GM23338 (cell line): Measurements from ENCODE around the gene PRPS2. TPM values are rescaled to one million over a fixed set of nuclear protein-coding genes. Genes with fewer than 3 reads are reported as not detected.

ENCODE experiments used
- ATAC-seq: fragments of 200-7000 bp; cut with Tn5 transposase; 3 replicates; pipeline ENCODE4 v1.9.1; 2020
- DNase-seq: peaks from one replicate; pipeline ENCODE4 v3.0.0-alpha.2; 2015; ENCODE audit warnings: low spot score
- H2AFZ ChIP-seq: fragments of 200-600 bp; sonication (generic); 2 replicates; pipeline ENCODE4 v1.8.0; 2016; ENCODE audit warnings: antibody characterized with exemption, mild to moderate bottlenecking, moderate library complexity
- H3F3A ChIP-seq: fragments of 200-600 bp; sonication (generic); replicated peaks from 2 replicates; pipeline ENCODE4 v1.8.0; 2017; ENCODE audit warnings: antibody characterized with exemption, mixed run types, low read depth
- H3K27ac ChIP-seq: fragments of 200-600 bp; sonication (generic); 2 replicates; pipeline ENCODE4 v1.6.1; 2016; ENCODE audit warnings: low read depth
- H3K27me3 ChIP-seq: fragments of 200-600 bp; sonication (generic); 2 replicates; pipeline ENCODE4 v1.8.0; 2016; ENCODE audit warnings: mild to moderate bottlenecking, mixed run types, moderate library complexity; ENCODE audit not compliant: insufficient read depth
- H3K36me3 ChIP-seq: fragments of 200-600 bp; sonication (generic); 2 replicates; pipeline ENCODE4 v1.8.0; 2016; ENCODE audit warnings: mild to moderate bottlenecking; ENCODE audit not compliant: insufficient read depth
- H3K4me1 ChIP-seq: fragments of 200-600 bp; sonication (generic); 2 replicates; pipeline ENCODE4 v1.8.0; 2016; ENCODE audit warnings: mild to moderate bottlenecking, moderate library complexity; ENCODE audit not compliant: insufficient read depth
- H3K4me2 ChIP-seq: fragments of 200-600 bp; sonication (generic); 2 replicates; pipeline ENCODE4 v1.7.1; 2017; ENCODE audit warnings: mixed run types
- H3K4me3 ChIP-seq: fragments of 200-600 bp; sonication (generic); 2 replicates; pipeline ENCODE4 v1.6.1; 2016; ENCODE audit warnings: mixed run types
- H3K79me2 ChIP-seq: fragments of 200-600 bp; sonication (generic); replicated peaks from 2 replicates; pipeline ENCODE4 v1.8.0; 2017; ENCODE audit warnings: mild to moderate bottlenecking; ENCODE audit not compliant: insufficient read depth
- H3K9me2 ChIP-seq: fragments of 200-600 bp; sonication (generic); 2 replicates; pipeline ENCODE4 v1.8.0; 2017; ENCODE audit not compliant: insufficient read depth
- H4K20me1 ChIP-seq: fragments of 200-600 bp; sonication (generic); replicated peaks from 2 replicates; pipeline ENCODE4 v1.8.0; 2017; ENCODE audit warnings: mild to moderate bottlenecking; ENCODE audit not compliant: insufficient read depth
- H3K27ac Mint-ChIP-seq: 2 replicates; pipeline ENCODE4 v1.8.0; 2020; ENCODE audit warnings: inconsistent platforms, mild to moderate bottlenecking, moderate library complexity, mixed read lengths
- H3K27me3 Mint-ChIP-seq: 3 replicates; pipeline ENCODE4 v1.8.0; 2022; ENCODE audit warnings: low read depth, mild to moderate bottlenecking, moderate library complexity, mixed read lengths, inconsistent platforms; ENCODE audit not compliant: insufficient read depth, poor library complexity
- H3K36me3 Mint-ChIP-seq: 3 replicates; pipeline ENCODE4 v1.8.0; 2021; ENCODE audit warnings: low read depth, mild to moderate bottlenecking, inconsistent platforms, moderate library complexity, mixed read lengths
- H3K4me1 Mint-ChIP-seq: 3 replicates; pipeline ENCODE4 v1.8.0; 2020; ENCODE audit warnings: mild to moderate bottlenecking, inconsistent platforms, mixed read lengths
- H3K4me3 Mint-ChIP-seq: 3 replicates; pipeline ENCODE4 v1.8.0; 2021; ENCODE audit warnings: moderate library complexity, mild to moderate bottlenecking, inconsistent platforms, mixed read lengths
- H3K9me3 Mint-ChIP-seq: 3 replicates; pipeline ENCODE4 v1.8.0; 2020; ENCODE audit warnings: moderate library complexity, mild to moderate bottlenecking, inconsistent platforms, mixed read lengths
- CREB1 ChIP-seq: fragments of 250-450 bp; sonication (Bioruptor Pico); IDR thresholded peaks from 2 replicates; pipeline ENCODE4 v1.5.0; 2020; ENCODE audit warnings: low read depth, mild to moderate bottlenecking, moderate library complexity
- EZH2 ChIP-seq: fragments of 200-600 bp; sonication (generic); IDR thresholded peaks from one replicate; pipeline ENCODE4 v1.8.0; 2017; ENCODE audit warnings: antibody characterized with exemption, mild to moderate bottlenecking, low read depth; ENCODE audit not compliant: unreplicated experiment
- EZH2phosphoT487 ChIP-seq: fragments of 200-600 bp; sonication (generic); IDR thresholded peaks from one replicate; pipeline ENCODE4 v1.8.1; 2018; ENCODE audit warnings: antibody characterized with exemption; ENCODE audit not compliant: unreplicated experiment
- JUNB ChIP-seq: IDR thresholded peaks from one replicate; pipeline ENCODE4 v1.6.1; 2016; ENCODE audit warnings: antibody characterized with exemption; ENCODE audit not compliant: unreplicated experiment
- NANOG ChIP-seq: IDR thresholded peaks from 2 replicates; pipeline ENCODE4 v1.6.1; 2016; ENCODE audit warnings: antibody characterized with exemption, borderline replicate concordance
- POLR2AphosphoS5 ChIP-seq: IDR thresholded peaks from 2 replicates; pipeline ENCODE4 v1.6.1; 2016; ENCODE audit warnings: antibody characterized with exemption, low read depth
- STAT1 ChIP-seq: IDR thresholded peaks from one replicate; pipeline ENCODE4 v1.6.1; 2016; ENCODE audit warnings: antibody characterized with exemption; ENCODE audit not compliant: unreplicated experiment
- ZNF114 ChIP-seq: fragments of 250-450 bp; sonication (Bioruptor Pico); IDR thresholded peaks from 2 replicates; pipeline ENCODE4 v1.5.0; 2020; ENCODE audit warnings: mild to moderate bottlenecking, moderate library complexity
- ZNF331 ChIP-seq: fragments of 250-450 bp; sonication (Bioruptor Pico); IDR thresholded peaks from 2 replicates; pipeline ENCODE4 v1.5.0; 2020; ENCODE audit warnings: low read depth, mild to moderate bottlenecking, moderate library complexity
- polyA plus RNA-seq: library from polyadenylated mRNA; unstranded; fragments of >200 nt; fragmentation: Nextera tagmentation; extraction: Ambion mirVana; gene quantifications from 2 replicates; pipeline ENCODE4 v1.2.1, GENCODE V29; 2016
- total RNA-seq: library from RNA; depleted of rRNA; stranded (reverse); fragments of >200 nt; shearing (Covaris generic); gene quantifications from 2 replicates; pipeline ENCODE4 v1.2.3, GENCODE V29; 2014
- TF ChIP-seq, protein P1 (sequence below): fragments of 250-450 bp; sonication (Bioruptor Pico); IDR thresholded peaks from 2 replicates; pipeline ENCODE4 v1.5.0; 2020; ENCODE audit warnings: mild to moderate bottlenecking, moderate library complexity
- TF ChIP-seq, protein P2 (sequence below), 2 experiments: fragments of 200-600 bp in 1 of 2; sonication (generic) in 1 of 2; conservative IDR thresholded peaks; 2 replicates each; pipeline versions ENCODE4 v1.5.1 to v1.6.1; 2016 to 2017; ENCODE audit warnings: antibody characterized with exemption in 2 of 2, low read depth in 2 of 2, mild to moderate bottlenecking in 2 of 2, moderate library complexity in 1 of 2
- TF ChIP-seq, protein P3 (sequence below): IDR thresholded peaks from one replicate; pipeline ENCODE4 v1.6.1; 2018; ENCODE audit warnings: antibody characterized with exemption; ENCODE audit not compliant: unreplicated experiment

The PRPS2 gene
- total and polyA plus RNA-seq, 2 experiments from 2014 or later = 46.4 to 49.3 TPM

DNA sequence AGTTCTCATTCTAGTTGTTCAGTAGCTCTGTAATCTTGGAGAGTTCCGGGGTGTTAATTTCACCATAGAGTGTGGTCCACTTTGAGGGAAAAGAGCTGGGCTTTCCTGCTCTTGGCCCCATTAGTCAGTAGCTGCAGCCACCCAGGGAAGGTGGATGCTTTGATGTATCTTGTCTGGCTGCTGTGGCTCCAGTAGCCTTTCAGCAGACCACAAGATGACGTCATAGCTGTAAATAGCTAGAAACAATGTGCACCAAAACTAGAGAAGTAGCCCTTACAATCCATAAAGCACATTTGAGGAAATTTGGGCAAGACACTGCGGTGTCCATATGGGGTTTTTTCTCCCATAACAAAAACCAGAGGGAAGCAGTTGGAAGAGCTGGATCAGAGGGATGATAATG lies 32.9 kb upstream of the PRPS2 start:
- Histone ChIP-seq H3K4me2 (no peak overlapping the region), H3K27ac (no peak overlapping the region), H3K79me2 (no peaks in the 10 kb centered on the region), H2AFZ (no peak overlapping the region), H3K9me2 (no peaks in the 10 kb centered on the region), H3F3A (no peaks in the 10 kb centered on the region), H3K4me3 (no peak overlapping the region), H4K20me1 (no peaks in the 10 kb centered on the region), H3K4me1 (no peaks in the 10 kb centered on the region), H3K36me3 (no peaks in the 10 kb centered on the region), H3K27me3 (no peaks in the 10 kb centered on the region)
- Mint-ChIP-seq H3K27ac (no peak overlapping the region), H3K4me1 (no peaks in the 10 kb centered on the region), H3K36me3 (no peaks in the 10 kb centered on the region), H3K4me3 (no peak overlapping the region), H3K9me3 (no peaks in the 10 kb centered on the region), H3K27me3 (no peaks in the 10 kb centered on the region)
- DNase-seq = no peak
- no peak for ATAC-seq
- TF ChIP-seq, protein P1, sequence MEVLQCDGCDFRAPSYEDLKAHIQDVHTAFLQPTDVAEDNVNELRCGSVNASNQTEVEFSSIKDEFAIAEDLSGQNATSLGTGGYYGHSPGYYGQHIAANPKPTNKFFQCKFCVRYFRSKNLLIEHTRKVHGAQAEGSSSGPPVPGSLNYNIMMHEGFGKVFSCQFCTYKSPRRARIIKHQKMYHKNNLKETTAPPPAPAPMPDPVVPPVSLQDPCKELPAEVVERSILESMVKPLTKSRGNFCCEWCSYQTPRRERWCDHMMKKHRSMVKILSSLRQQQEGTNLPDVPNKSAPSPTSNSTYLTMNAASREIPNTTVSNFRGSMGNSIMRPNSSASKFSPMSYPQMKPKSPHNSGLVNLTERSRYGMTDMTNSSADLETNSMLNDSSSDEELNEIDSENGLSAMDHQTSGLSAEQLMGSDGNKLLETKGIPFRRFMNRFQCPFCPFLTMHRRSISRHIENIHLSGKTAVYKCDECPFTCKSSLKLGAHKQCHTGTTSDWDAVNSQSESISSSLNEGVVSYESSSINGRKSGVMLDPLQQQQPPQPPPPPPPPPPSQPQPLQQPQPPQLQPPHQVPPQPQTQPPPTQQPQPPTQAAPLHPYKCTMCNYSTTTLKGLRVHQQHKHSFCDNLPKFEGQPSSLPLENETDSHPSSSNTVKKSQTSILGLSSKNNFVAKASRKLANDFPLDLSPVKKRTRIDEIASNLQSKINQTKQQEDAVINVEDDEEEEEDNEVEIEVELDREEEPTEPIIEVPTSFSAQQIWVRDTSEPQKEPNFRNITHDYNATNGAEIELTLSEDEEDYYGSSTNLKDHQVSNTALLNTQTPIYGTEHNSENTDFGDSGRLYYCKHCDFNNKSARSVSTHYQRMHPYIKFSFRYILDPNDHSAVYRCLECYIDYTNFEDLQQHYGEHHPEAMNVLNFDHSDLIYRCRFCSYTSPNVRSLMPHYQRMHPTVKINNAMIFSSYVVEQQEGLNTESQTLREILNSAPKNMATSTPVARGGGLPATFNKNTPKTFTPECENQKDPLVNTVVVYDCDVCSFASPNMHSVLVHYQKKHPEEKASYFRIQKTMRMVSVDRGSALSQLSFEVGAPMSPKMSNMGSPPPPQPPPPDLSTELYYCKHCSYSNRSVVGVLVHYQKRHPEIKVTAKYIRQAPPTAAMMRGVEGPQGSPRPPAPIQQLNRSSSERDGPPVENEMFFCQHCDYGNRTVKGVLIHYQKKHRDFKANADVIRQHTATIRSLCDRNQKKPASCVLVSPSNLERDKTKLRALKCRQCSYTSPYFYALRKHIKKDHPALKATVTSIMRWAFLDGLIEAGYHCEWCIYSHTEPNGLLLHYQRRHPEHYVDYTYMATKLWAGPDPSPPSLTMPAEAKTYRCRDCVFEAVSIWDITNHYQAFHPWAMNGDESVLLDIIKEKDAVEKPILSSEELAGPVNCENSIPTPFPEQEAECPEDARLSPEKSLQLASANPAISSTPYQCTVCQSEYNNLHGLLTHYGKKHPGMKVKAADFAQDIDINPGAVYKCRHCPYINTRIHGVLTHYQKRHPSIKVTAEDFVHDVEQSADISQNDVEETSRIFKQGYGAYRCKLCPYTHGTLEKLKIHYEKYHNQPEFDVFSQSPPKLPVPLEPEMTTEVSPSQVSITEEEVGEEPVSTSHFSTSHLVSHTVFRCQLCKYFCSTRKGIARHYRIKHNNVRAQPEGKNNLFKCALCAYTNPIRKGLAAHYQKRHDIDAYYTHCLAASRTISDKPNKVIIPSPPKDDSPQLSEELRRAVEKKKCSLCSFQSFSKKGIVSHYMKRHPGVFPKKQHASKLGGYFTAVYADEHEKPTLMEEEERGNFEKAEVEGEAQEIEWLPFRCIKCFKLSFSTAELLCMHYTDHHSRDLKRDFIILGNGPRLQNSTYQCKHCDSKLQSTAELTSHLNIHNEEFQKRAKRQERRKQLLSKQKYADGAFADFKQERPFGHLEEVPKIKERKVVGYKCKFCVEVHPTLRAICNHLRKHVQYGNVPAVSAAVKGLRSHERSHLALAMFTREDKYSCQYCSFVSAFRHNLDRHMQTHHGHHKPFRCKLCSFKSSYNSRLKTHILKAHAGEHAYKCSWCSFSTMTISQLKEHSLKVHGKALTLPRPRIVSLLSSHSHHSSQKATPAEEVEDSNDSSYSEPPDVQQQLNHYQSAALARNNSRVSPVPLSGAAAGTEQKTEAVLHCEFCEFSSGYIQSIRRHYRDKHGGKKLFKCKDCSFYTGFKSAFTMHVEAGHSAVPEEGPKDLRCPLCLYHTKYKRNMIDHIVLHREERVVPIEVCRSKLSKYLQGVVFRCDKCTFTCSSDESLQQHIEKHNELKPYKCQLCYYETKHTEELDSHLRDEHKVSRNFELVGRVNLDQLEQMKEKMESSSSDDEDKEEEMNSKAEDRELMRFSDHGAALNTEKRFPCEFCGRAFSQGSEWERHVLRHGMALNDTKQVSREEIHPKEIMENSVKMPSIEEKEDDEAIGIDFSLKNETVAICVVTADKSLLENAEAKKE (CRISPR knock-in tag) = no peak
- TF ChIP-seq EZH2 (no peak), ZNF331 (CRISPR knock-in tag) (no peak), ZNF114 (CRISPR knock-in tag) (no peak), NANOG (no peak), STAT1 (no peak), POLR2AphosphoS5 (no peak), EZH2phosphoT487 (no peak), JUNB (no peak), CREB1 (no peak)
- TF ChIP-seq, protein P2, sequence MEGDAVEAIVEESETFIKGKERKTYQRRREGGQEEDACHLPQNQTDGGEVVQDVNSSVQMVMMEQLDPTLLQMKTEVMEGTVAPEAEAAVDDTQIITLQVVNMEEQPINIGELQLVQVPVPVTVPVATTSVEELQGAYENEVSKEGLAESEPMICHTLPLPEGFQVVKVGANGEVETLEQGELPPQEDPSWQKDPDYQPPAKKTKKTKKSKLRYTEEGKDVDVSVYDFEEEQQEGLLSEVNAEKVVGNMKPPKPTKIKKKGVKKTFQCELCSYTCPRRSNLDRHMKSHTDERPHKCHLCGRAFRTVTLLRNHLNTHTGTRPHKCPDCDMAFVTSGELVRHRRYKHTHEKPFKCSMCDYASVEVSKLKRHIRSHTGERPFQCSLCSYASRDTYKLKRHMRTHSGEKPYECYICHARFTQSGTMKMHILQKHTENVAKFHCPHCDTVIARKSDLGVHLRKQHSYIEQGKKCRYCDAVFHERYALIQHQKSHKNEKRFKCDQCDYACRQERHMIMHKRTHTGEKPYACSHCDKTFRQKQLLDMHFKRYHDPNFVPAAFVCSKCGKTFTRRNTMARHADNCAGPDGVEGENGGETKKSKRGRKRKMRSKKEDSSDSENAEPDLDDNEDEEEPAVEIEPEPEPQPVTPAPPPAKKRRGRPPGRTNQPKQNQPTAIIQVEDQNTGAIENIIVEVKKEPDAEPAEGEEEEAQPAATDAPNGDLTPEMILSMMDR (conservative IDR thresholded peaks at IDR 0.05; ENCODE audit: low read depth in 2 of 2) = no peak
- TF ChIP-seq, protein P3, sequence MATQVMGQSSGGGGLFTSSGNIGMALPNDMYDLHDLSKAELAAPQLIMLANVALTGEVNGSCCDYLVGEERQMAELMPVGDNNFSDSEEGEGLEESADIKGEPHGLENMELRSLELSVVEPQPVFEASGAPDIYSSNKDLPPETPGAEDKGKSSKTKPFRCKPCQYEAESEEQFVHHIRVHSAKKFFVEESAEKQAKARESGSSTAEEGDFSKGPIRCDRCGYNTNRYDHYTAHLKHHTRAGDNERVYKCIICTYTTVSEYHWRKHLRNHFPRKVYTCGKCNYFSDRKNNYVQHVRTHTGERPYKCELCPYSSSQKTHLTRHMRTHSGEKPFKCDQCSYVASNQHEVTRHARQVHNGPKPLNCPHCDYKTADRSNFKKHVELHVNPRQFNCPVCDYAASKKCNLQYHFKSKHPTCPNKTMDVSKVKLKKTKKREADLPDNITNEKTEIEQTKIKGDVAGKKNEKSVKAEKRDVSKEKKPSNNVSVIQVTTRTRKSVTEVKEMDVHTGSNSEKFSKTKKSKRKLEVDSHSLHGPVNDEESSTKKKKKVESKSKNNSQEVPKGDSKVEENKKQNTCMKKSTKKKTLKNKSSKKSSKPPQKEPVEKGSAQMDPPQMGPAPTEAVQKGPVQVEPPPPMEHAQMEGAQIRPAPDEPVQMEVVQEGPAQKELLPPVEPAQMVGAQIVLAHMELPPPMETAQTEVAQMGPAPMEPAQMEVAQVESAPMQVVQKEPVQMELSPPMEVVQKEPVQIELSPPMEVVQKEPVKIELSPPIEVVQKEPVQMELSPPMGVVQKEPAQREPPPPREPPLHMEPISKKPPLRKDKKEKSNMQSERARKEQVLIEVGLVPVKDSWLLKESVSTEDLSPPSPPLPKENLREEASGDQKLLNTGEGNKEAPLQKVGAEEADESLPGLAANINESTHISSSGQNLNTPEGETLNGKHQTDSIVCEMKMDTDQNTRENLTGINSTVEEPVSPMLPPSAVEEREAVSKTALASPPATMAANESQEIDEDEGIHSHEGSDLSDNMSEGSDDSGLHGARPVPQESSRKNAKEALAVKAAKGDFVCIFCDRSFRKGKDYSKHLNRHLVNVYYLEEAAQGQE = no peak
